Keratinocyte (primary cell): ENCODE measurements around the gene SPRR2E.

ENCODE experiments used
- EZH2 ChIP-seq: IDR thresholded peaks from one replicate; pipeline ENCODE4 v1.6.1; 2012; ENCODE audit warnings: inconsistent platforms, mild to moderate bottlenecking, low read length, moderate library complexity
- TF ChIP-seq, protein P1 (sequence below), 3 experiments: IDR thresholded peaks in 1 of 3; conservative IDR thresholded peaks in 1 of 3; optimal IDR thresholded peaks in 1 of 3; 2 replicates in 2 of 3; 3 replicates in 1 of 3; pipeline versions ENCODE3 to v1.5.1; 2011; ENCODE audit warnings: low read length in 3 of 3, mild to moderate bottlenecking in 3 of 3, moderate library complexity in 2 of 3, control low read depth in 1 of 3, inconsistent platforms in 1 of 3; ENCODE audit not compliant: insufficient read depth in 2 of 3; ENCODE audit errors: extremely low read depth in 1 of 3

DNA sequence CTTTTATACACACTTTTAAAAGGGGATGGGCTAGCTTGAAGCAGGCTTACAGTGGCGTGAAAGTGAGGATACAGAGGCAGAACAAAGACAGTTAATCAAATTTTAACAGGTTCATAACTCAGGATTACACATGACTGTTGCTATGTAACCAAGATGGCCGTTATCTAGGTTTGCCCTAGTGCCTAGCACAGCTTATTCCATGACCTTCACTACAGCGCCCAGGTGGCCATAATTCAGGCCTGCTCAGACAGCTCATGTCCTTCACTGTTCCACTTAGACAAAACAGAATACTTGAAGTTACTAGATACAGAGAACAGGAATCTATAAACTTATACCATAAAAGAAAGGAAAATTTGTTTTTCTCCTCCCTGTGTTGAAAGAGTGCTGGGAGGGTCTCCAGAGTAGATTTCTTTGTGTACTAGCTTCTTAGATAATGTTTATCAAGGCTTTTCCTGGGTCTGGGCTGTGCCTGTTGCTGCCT lies 25.2 kb upstream of the SPRR2E start:
- TF ChIP-seq, protein P1, sequence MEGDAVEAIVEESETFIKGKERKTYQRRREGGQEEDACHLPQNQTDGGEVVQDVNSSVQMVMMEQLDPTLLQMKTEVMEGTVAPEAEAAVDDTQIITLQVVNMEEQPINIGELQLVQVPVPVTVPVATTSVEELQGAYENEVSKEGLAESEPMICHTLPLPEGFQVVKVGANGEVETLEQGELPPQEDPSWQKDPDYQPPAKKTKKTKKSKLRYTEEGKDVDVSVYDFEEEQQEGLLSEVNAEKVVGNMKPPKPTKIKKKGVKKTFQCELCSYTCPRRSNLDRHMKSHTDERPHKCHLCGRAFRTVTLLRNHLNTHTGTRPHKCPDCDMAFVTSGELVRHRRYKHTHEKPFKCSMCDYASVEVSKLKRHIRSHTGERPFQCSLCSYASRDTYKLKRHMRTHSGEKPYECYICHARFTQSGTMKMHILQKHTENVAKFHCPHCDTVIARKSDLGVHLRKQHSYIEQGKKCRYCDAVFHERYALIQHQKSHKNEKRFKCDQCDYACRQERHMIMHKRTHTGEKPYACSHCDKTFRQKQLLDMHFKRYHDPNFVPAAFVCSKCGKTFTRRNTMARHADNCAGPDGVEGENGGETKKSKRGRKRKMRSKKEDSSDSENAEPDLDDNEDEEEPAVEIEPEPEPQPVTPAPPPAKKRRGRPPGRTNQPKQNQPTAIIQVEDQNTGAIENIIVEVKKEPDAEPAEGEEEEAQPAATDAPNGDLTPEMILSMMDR (optimal IDR thresholded peaks at IDR 0.05 in 1 of 3, IDR thresholded peaks at IDR 0.05 in 1 of 3, conservative IDR thresholded peaks at IDR 0.05 in 1 of 3; ENCODE audit: extremely low read depth in 1 of 3, insufficient read depth in 2 of 3, low read length in 3 of 3), result no peak
- no peak for TF ChIP-seq EZH2
